Neural crest cell (in vitro differentiated cells): ENCODE data around the gene SYTL1. TPM values are rescaled to one million over a fixed set of nuclear protein-coding genes. Genes with fewer than 3 reads are reported as not detected.
A peak's percentile ranks its signal among the peaks of the same experiment; 100 is the strongest.

ENCODE experiments used
- DNase-seq: peaks from one replicate; pipeline ENCODE4 v3.0.0; 2021; ENCODE audit warnings: low read depth, mixed read lengths, low spot score
- H3K27ac Mint-ChIP-seq: one replicate; pipeline ENCODE4 v1.8.0; 2021; ENCODE audit warnings: mild to moderate bottlenecking, mixed read lengths; ENCODE audit not compliant: unreplicated experiment
- H3K27me3 Mint-ChIP-seq: 2 replicates; pipeline ENCODE4 v1.8.0; 2021; ENCODE audit warnings: low read depth, mild to moderate bottlenecking, mixed read lengths
- H3K36me3 Mint-ChIP-seq: 2 replicates; pipeline ENCODE4 v1.8.0; 2021; ENCODE audit warnings: low read depth, mild to moderate bottlenecking, mixed read lengths
- H3K4me1 Mint-ChIP-seq: 2 replicates; pipeline ENCODE4 v1.8.0; 2021; ENCODE audit warnings: mixed read lengths
- H3K4me3 Mint-ChIP-seq: one replicate; pipeline ENCODE4 v1.8.0; 2021; ENCODE audit warnings: mild to moderate bottlenecking, mixed read lengths
- H3K9me3 Mint-ChIP-seq: 2 replicates; pipeline ENCODE4 v1.8.0; 2021; ENCODE audit warnings: mixed read lengths
- CTCF ChIP-seq: fragments of 200-600 bp; sonication (generic); conservative IDR thresholded peaks from 2 replicates; pipeline ENCODE4 v1.5.0; 2021; ENCODE audit warnings: antibody characterized with exemption, mild to moderate bottlenecking
- total RNA-seq: library from RNA; stranded (reverse); gene quantifications from 2 replicates; pipeline ENCODE4 v1.2.1, GENCODE V29; 2021

SYTL1 gene
- total RNA-seq, 1 donor from 2014 or later = 0.72 TPM

DNA sequence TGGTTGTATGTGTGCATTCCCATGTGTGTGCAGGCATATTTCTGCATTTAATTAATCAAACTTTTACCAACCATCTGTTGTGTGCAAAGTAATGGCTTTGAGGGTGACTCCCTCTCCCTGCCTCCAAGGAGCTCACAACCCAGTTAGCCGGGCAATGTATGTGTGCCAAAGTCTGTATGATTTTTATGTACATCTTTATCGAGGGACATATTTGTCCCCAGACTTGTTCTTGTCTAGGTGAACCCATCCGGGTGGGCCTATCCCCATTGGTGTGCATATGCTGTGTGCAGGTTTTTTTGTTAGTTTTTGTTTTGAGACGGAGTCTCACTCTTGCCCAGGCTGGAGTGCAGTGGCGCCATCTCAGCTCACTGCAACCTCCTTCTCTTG is 1.8 kb downstream of the SYTL1 start:
- DNase-seq = no peak
- TF ChIP-seq CTCF = no peak
- Mint-ChIP-seq H3K9me3 (no peaks in the 10 kb centered on the region), H3K36me3 (no peaks in the 10 kb centered on the region), H3K27me3 (peaks cover 18% of the 10 kb centered on the region), H3K27ac (no peak overlapping the region), H3K4me3 (peak overlapping the region; percentile 4), H3K4me1 (peaks cover 21% of the 10 kb centered on the region)

DNA sequence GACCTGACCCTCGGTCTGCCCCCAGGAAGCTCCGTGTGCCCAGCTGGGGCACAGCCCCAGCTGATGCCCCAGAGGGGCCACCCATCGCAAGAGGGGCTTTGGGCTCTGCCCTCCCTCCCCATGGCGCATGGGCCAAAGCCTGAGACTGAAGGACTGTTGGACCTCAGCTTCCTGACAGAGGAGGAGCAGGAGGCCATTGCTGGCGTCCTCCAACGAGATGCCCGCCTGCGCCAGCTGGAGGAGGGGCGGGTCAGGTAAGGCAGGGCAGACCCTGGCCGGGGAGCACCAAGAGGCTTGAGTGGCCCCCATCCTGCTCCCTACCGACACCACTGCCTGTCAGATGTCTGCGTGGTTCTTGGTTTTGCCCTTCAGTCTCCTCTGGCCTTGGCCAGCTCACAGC is 3.5 kb downstream of the SYTL1 start:
- TF ChIP-seq CTCF = no peak
- H3K4me3 Mint-ChIP-seq = no peak overlapping the region
- H3K36me3 Mint-ChIP-seq = no peaks in the 10 kb centered on the region
- H3K4me1 Mint-ChIP-seq = peaks cover 10% of the 10 kb centered on the region
- H3K9me3 Mint-ChIP-seq = no peaks in the 10 kb centered on the region
- no peak for DNase-seq
- no peak overlapping the region for H3K27ac Mint-ChIP-seq
- H3K27me3 Mint-ChIP-seq = peaks cover 30% of the 10 kb centered on the region

DNA sequence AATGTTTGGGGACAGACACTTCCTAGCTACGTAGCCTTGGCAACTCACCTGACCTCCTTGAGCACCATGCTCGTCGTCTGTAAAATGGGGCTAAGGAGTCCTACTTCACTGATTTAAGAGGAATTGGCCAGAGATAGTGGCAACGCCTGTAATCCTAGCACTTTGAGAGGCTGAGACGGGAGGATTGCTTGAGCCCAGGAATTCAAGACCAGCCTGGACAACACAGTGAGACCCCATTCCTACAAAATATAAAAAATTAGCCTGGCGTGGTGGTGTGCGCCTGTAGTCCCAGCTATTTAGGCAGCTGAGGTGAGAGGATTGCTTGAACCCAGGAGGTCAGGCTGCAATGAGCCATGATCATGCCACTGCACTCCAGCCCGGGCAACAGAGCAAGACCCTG is 4.5 kb downstream of the SYTL1 start:
- no peak for TF ChIP-seq CTCF

GRCh38 chr1:27346991-27347624 is 5.3 kb downstream of the SYTL1 start:
- DNase-seq = no peak
- H3K9me3 Mint-ChIP-seq = no peaks in the 10 kb centered on the region
- peaks cover 45% of the 10 kb centered on the region for H3K27me3 Mint-ChIP-seq
- no peaks in the 10 kb centered on the region for H3K36me3 Mint-ChIP-seq
- TF ChIP-seq CTCF = no peak
- H3K4me3 Mint-ChIP-seq = no peak overlapping the region
- no peak overlapping the region for H3K27ac Mint-ChIP-seq
- H3K4me1 Mint-ChIP-seq = peaks cover 15% of the 10 kb centered on the region

More for the DNA sequence above, 4.5 kb downstream of the SYTL1 start:
- peaks cover 12% of the 10 kb centered on the region for H3K4me1 Mint-ChIP-seq
- no peak overlapping the region for H3K27ac Mint-ChIP-seq
- no peak for DNase-seq
- H3K36me3 Mint-ChIP-seq = no peaks in the 10 kb centered on the region
- peak overlapping the region; percentile 8 for H3K4me3 Mint-ChIP-seq
- H3K9me3 Mint-ChIP-seq = no peaks in the 10 kb centered on the region
- peaks cover 39% of the 10 kb centered on the region for H3K27me3 Mint-ChIP-seq

GRCh38 chr1:27348861-27349783 is 7.3 kb downstream of the SYTL1 start:
- no peak for DNase-seq
- no peaks in the 10 kb centered on the region for H3K9me3 Mint-ChIP-seq
- H3K4me1 Mint-ChIP-seq = peaks cover 9% of the 10 kb centered on the region
- H3K27me3 Mint-ChIP-seq = peaks cover 46% of the 10 kb centered on the region
- no peak overlapping the region for H3K27ac Mint-ChIP-seq
- no peaks in the 10 kb centered on the region for H3K36me3 Mint-ChIP-seq
- no peak overlapping the region for H3K4me3 Mint-ChIP-seq
- no peak for TF ChIP-seq CTCF
